Erythroblast (primary cell): ENCODE measurements around the gene MEF2B.

Experiments
- GATA1 ChIP-seq: IDR thresholded peaks from 2 replicates; pipeline ENCODE4 v1.6.1; 2011; ENCODE audit warnings: low read depth, mild to moderate bottlenecking, control low read depth, low read length, moderate library complexity
- POLR2A ChIP-seq: IDR thresholded peaks from 2 replicates; pipeline ENCODE4 v1.6.1; 2011; ENCODE audit warnings: mild to moderate bottlenecking, low read length

- TF ChIP-seq POLR2A (no peak), GATA1 (no peak)
Observed at GRCh38 chr19:19113040-19113626, 56.9 kb downstream of the MEF2B start.
